Gastrocnemius medialis (tissue), 4 donors: ENCODE measurements around the gene PDE4B.

Experiments used
- CTCF ChIP-seq, 5 experiments: fragments of 450-650 bp in 3 of 5; fragments of 200-600 bp in 2 of 5; sonication (generic) in 2 of 5; IDR thresholded peaks in 4 of 5; conservative IDR thresholded peaks in 1 of 5; 1 replicate in 4 of 5; 2 replicates in 1 of 5; pipeline ENCODE4 v1.5.1; 2016 to 2019; ENCODE audit warnings: antibody characterized with exemption in 5 of 5, mild to moderate bottlenecking in 3 of 5, moderate library complexity in 3 of 5
- POLR2A ChIP-seq, 2 donors: fragments of 450-650 bp; IDR thresholded peaks; one replicate each; pipeline ENCODE4 v1.6.1; 2017; ENCODE audit warnings: antibody characterized with exemption in 2 of 2, mild to moderate bottlenecking in 2 of 2, moderate library complexity in 2 of 2

GRCh38 chr1:66160719-66161118 lies 368.0 kb downstream of the PDE4B start:
- no peak for TF ChIP-seq CTCF (IDR thresholded peaks at IDR 0.05 in 4 of 5, conservative IDR thresholded peaks at IDR 0.05 in 1 of 5)
- no peak for TF ChIP-seq POLR2A (IDR thresholded peaks at IDR 0.05)
